Peyer's patch (tissue), 4 donors: ENCODE results near the gene MED16.

Experiments used
- CTCF ChIP-seq, 6 experiments: fragments of 450-650 bp in 4 of 6; fragments of 200-600 bp in 2 of 6; sonication (generic) in 1 of 6; IDR thresholded peaks; one replicate each; pipeline ENCODE4 v1.5.1; 2017 to 2019; ENCODE audit warnings: antibody characterized with exemption in 6 of 6, mild to moderate bottlenecking in 3 of 6, moderate library complexity in 1 of 6
- POLR2A ChIP-seq, 2 donors: fragments of 450-650 bp; IDR thresholded peaks; one replicate each; pipeline ENCODE4 v1.5.1; 2017; ENCODE audit warnings: antibody characterized with exemption in 2 of 2, mild to moderate bottlenecking in 2 of 2, moderate library complexity in 2 of 2

GRCh38 chr19:918152-918437, 25.1 kb upstream of the MED16 start:
- TF ChIP-seq CTCF (IDR thresholded peaks at IDR 0.05) (no peak), POLR2A (IDR thresholded peaks at IDR 0.05) (no peak)
